GM18502 (cell line): ENCODE data around the gene SAMD4B.

Source experiments
- ATAC-seq: cut with Tn5 transposase; IDR thresholded peaks from one replicate; pipeline ENCODE4 v1.9.1; 2021; ENCODE audit warnings: mild to moderate bottlenecking; ENCODE audit not compliant: unreplicated experiment, poor library complexity

The SAMD4B gene, protein sequence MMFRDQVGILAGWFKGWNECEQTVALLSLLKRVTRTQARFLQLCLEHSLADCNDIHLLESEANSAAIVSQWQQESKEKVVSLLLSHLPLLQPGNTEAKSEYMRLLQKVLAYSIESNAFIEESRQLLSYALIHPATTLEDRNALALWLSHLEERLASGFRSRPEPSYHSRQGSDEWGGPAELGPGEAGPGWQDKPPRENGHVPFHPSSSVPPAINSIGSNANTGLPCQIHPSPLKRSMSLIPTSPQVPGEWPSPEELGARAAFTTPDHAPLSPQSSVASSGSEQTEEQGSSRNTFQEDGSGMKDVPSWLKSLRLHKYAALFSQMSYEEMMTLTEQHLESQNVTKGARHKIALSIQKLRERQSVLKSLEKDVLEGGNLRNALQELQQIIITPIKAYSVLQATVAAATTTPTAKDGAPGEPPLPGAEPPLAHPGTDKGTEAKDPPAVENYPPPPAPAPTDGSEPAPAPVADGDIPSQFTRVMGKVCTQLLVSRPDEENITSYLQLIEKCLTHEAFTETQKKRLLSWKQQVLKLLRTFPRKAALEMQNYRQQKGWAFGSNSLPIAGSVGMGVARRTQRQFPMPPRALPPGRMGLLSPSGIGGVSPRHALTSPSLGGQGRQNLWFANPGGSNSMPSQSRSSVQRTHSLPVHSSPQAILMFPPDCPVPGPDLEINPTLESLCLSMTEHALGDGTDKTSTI

DNA sequence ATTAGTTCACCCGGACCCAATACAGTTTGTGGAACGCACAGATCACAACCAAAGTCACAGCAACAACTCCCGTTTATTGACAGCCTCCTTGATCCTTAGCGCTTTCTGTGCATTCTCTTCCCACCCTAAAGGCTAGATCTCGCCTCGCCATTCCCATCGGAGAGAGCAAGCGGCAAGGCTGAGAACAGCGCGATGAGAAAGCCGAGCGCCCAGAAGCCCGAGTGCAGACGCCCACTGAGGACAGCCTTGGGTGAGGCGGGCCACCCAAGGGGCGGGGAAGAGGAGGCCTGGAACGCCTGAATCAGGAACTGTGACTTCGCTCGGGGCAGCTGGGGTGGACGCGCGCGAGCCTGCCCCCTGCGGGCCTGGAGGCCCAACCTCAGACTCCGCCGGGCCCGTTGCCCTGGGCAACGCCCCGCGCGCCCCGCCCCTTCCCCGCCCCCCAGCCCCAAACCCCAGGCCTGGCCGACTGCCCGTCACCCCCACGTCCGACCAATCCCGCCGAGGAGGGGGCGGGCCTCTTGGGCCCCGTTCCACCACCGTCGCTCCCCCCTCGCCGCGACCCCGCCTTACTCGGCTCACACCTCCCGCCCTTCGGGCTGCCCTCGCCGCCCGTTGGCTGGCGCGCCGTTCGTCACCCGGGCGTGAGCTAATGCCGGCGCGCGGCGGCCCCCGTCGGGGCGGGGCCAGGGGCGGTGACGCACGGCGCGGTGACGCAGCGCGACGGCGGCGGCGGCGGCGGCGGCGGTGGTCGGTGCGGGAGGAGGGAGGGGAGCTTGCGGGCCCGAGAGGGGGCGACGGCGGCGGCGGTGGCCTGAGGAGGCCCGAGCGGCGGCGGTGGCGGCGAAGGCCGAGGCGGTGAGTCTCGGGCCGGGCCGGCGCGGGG lies at the start of gene SAMD4B:
Gene SAMD4B (plus strand): TSS at position 703 of the 886 bp plus-strand sequence. CDS start 14,473 bp downstream, outside the sequence.
- peak; percentile 86 for ATAC-seq

DNA sequence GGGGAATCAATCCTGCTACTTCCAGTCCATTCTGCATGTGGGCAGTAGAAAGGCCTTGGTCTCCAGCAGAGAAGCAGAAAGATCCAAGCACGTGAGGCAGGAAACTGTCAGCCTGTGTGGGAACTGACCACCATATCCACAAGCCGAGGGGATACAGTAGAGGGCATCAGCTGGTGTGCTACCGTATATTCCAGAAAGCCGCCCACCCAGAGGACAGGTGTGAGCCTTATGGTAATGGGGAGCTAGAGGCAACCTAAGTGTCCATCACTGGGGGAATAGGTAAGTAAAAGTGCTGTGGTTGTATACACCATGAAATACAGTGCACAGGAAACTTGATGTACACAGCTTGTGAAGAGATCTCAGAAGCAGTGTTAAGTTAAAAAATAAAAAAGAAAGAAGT lies 48.8 kb upstream of the SAMD4B start:
- ATAC-seq: no peak

DNA sequence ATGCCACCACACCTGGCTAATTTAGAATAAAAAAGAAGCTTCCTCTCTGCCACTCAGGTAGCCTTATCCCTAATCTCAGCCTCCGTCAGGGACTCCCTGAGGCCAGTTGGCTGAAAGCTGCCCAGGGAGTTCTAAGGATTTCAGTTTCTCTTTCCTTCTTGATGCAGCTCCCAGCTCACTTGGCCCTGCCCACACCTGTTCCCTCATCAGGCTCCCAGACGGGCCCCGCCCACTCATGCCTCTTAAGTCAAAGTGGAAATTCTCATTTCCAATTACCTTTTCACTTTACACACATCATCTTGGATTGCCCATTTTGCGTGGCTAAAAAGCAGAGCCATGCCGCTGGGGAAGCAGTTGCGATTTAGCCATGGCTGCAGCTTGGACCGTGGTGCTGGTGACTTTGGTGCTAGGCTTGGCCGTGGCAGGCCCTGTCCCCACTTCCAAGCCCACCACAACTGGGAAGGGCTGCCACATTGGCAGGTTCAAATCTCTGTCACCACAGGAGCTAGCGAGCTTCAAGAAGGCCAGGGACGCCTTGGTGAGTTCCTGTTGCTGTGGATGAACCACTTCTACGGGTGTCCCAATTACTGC lies 46.1 kb upstream of the SAMD4B start, which contains the start of gene IFNL1:
Gene IFNL1 (plus strand): TSS at position 353 of the 591 bp plus-strand sequence. CDS start 15 bp downstream, at position 368.
- ATAC-seq: no peak

DNA sequence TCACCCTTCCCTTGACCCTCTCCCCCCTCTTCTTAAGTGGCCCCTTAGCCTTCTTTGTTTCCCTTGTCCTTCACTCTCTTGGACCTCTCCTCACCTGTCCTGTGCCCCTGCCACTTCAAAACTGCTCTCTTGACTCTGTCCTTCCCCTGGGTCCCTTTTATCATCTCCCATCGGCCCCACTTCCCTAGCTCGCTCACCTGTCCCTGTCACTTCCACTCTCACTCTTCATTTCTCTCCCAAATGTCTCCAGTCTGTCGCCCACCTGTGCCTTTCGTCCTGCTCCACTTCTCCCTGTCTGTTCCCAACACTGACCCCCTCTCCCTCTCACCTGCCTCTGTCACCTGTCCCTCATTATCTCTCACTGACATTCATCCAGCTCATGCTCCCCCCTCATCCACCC lies 45.3 kb upstream of the SAMD4B start:
- ATAC-seq: no peak

DNA sequence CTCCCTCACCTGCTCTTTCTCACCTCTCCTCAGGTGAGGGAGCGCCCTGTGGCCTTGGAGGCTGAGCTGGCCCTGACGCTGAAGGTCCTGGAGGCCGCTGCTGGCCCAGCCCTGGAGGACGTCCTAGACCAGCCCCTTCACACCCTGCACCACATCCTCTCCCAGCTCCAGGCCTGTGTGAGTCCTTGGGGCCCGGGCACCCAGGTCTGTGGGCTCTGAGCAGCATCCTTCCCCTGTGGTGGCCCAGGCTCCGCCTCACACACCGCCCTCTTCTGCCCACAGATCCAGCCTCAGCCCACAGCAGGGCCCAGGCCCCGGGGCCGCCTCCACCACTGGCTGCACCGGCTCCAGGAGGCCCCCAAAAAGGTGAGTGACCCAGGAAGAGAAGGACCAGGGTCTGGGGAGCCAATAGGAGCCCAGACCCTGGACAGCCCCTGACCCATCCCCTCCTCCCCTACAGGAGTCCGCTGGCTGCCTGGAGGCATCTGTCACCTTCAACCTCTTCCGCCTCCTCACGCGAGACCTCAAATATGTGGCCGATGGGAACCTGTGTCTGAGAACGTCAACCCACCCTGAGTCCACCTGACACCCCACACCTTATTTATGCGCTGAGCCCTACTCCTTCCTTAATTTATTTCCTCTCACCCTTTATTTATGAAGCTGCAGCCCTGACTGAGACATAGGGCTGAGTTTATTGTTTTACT lies 44.1 kb upstream of the SAMD4B start:
- ATAC-seq: no peak

DNA sequence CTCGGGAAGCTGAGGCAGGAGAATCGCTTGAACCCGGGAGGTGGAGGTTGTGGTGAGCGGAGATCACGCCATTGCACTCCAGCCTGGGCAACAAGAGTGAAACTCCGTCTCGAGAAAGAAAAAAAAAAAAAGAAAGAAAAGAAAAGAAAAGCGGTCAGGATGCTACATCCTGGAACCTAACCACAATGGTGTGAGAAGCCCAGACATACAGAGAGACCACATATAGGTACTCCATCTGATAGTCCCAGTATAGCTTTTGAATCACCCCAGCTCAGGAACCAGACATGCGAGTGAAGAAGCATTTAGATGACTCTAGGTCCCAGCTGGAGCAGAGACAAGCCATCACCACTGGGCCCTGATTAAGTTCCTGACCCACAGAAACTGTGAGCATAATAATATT lies 42.8 kb upstream of the SAMD4B start:
- no peak for ATAC-seq

DNA sequence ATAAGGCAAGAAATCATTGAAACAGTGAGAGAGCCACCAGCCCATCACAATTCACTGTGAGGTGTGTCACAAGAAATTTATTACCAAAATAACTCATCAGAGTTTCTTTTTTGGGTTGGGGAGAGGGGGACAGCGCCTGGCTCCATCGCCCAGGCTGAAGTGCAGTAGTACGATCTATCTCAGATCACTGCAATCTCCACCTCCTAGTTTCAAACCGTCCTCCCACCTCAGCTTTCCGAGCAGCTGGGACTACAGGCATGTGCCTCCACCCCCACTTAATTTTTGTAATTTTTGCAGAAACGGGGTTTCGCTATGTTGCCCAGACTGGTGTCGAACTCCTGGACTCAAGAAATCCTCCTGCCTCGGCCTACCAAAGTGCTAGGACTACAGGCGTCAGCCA lies 42.4 kb upstream of the SAMD4B start:
- no peak for ATAC-seq

DNA sequence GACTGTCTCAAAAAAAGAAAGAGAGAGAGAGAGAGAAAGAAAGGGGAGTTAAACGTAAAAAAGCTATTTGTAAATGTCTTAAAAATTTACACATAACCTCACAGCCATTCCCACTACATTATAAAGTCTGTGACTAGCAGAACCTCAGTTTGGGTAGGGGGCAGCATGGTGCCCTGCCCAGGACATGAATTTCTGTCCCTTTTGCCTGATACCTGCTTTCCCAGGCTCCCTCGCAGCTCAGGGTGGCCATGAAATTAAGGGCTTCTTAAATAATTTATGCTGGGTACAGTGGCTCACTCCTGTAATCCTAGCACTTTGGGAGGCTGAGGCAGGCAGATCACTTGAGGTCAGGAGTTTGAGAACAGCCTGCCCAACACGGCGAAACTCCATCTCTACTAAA lies 41.2 kb upstream of the SAMD4B start:
- ATAC-seq: no peak

DNA sequence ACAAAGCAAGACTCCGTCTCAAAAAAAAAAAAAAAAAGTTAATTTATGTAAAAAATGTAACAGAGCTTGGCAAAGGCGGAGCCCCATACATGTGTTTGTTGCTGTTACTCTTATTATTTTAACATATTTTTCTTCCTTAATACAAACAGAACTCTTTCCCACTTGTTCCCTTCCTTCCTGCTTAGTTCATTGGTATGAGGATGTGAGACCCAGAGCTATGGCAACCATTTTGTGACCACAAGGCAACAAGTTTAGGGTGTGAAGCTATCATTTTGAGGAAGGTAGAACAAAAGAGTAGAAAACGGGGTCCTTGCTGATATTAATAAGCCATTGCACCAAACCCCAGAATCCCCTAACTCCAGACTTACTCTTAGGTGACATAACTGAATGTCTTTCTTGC lies 40.7 kb upstream of the SAMD4B start:
- no peak for ATAC-seq

DNA sequence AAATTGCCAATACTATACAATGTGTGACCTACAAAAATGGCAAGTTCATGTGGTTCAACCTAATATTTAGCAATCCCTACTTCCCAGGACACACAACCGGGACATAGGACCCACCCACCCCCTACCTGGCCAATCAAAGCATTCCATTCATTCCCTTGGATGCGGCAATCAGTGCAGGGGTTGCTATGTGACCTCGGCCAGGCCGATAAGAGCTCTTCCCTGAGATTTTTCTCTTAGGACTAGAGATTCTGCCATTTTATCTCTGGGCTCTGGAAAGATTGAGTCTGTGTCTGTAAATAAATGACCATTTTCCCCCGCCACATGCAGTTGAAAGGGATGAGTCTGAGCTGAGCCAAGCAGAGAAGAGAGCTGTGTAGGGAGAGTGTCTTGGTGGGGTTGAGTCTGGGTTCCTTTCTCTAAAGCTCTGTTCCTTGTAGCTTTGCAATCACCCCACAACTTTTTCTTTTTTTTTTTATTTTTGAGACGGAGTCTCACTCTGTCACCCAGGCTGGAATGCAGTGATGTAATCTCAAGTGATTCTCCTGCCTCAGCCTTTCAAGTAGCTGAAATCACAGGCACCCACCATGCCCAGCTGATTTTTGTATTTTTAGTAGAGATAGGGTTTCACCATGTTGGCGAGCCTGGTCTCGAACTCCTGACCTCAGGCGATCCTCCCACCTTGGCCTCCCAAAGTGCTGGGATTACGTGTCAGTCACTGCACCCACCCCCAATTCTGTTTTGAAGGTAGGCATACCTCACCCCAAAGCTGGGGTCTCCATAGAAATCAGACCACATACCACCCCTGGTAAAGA lies 38.6 kb upstream of the SAMD4B start:
- no peak for ATAC-seq

DNA sequence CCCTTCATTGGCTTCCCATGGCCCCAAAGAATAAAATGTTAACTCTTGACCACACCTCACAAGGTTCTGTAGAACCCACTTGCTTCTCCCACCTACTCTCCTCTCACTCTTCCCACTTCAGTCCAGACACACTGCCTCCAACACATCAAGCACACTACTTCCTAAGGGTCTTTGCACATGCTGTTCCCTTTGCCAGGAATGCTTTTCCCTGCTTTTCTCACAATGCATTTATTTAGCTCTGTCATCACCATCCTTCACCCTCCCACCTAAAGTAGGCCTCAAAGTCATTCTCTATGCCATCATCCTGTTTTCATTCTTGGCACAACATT lies 38.1 kb upstream of the SAMD4B start:
- ATAC-seq: no peak

DNA sequence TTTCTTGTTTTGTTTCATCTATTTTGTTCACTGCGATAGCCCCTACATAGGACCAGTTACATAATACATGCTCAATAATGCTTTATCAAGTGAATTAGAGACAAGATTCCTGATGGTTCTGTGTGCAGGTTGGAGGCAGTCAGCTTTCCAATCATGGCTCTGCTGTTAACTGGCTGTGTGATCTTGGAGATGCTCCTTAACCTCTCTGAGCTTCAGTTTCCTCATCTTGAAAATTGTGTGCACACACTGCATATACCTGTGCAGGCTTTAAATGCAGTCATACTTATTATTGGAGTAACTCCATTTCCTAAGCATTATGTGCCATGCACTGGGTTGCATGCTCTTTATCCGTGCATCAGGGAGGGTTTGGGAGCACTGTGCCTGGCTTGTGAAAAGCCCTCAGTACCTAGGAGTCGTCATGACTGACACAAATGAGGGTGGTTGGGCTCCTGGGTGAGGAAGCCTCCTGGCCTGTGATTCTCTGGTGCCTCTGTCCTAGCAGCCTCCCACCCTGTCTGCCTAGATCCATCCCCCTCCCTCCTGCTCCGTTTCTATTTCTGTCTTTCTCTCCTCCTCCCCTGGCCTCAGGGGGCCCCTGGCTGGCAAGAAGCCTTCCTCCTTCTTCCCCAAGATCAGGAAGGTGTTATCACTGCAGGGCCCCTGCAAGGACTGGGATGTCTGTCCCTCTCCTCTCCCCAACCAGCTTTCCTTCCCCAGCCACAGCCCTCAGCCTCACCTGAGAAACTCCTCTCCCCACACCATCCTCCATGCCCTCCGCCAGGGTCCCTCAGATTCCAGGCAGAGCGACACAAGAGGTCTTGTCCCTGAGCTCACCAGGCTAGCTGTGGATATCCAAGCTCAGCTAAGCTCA lies 37.3 kb upstream of the SAMD4B start:
- no peak for ATAC-seq

DNA sequence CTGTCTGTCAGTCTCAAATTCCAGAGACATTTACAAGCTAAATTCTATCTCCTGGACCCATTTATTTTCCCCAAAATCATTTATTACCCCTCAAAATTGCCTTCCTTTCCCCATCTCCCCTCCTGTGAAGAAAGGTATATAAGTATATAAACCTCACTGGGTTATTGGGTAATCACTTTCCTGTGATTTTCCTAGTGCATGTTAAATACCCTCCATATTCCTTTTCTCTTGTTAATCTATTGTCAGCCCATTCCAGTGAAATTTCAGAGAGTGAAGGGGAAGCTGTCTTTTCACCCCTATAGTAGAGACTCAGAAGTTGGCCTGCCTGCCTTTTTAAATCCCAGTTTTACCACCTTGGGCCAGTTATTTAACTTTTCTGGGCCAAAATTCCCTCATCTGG lies 36.1 kb upstream of the SAMD4B start:
- ATAC-seq: no peak

DNA sequence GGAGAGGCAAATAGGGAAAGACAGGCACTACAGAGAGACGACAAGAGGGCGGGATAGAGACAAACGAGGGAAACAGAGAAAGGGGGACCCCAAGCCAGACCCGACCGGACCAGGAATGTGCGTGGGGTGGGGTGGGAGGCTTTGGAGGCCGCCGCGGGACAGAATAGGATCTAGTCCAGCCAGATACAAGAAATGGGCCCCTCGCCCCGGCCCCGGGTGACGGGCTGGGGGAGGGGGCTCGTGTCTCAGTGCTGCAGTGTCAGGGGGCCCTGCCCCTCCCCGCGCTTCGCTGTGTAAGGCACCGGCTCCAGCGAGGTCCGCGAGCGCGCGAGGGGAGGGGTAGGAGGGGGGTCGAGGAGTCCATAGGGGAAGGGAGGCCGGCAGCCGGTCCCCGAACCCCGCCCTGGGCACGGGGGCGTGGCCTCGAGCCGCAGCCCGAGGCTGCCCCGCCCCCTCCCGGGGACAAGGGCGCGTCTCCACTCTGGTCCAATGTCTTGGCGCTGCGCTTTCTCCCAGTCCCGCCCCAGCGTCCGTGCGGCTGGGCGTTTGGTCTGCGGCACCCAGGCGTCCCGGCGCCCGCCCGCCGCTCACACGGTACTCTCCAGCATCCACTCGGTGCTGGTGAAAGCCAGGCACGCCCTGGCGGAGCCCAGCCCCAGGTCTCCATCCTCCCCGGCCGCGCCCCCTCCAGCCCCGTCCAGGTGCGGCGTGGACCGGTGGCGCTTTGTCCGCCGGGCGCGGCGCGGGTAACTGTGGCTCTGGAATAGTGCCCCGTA lies 35.0 kb upstream of the SAMD4B start:
- no peak for ATAC-seq

DNA sequence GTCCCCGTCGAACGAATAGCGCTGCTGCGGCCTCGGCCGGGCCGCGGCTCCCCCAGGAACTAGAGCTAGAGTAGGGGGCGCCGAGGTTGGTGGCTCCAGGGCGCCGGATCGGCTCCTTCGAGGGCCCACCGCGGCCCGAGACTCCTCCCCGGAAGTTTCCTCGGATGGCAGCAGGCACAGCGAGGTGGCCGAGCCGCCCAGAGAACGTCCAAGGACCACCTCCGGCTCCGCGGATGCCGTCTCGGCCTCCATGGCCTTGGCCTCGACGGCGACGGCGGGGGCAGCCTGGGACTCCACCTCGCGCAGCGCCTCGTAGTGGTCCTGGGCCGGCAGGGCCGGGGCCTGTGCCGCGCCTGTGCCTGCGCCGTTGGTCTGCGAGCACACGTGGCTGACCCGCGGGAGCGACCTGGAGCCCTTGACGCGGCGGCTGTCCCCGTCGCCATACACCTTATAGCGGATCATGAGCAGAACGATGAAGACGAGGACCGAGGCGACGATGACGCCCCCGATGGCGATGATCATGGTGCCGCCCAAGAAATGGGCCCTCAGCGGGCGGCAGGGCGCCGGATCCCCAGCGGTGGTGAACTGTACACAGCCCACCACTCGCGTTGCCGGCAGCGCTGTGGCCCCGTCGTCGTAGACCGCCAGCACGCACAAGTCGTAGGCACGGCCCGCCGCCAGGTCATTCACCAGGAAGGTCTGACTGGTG lies 34.2 kb upstream of the SAMD4B start:
- ATAC-seq: no peak

DNA sequence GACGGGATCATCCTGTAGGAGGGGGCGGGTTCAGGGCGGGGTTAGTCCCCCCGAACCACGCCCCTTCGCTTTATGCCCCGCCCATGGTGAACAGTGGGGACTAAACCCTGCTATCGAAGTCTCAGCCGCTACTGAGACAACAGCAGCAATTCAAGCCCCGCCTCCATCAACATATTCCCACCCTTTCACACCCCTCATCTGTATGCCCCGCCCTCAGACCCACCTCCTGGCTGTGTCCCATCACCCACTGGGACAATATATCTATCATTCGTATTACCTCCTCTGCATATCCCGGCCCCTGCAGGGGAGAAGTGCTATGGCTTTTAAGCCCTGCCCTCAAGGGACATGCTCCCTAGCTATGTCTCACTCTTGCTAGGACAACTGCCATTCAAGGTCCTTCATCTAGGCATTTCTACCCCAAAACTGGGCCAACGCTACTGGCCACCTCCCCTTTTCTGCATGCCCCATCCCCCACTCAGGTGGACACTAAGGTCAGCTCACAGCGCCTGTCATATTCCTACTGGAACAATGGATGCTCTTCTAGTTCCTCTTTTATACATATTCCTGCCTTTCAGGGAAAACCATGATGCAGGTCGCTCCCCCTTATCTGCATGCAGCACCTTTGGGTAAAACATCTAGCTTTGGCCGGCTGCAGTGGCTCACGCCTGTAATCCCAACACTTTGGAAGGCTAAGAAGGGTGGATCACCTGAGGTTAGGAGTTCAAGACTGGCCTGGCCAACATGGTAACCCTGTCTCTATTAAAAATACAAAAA lies 33.5 kb upstream of the SAMD4B start:
- no peak for ATAC-seq
